ENCODE results near the gene POU2AF1. TPM values are rescaled to one million over a fixed set of nuclear protein-coding genes. Genes with fewer than 3 reads are reported as not detected.
"Not testable (repeated sequence)": the region's sequence is repeated elsewhere in the genome, so short reads cannot be mapped to it uniquely, and the experiment has no call there.

Gene POU2AF1
- polyA plus RNA-seq, 3 donors = 0.61 to 1.4 (median 1.1) TPM

DNA sequence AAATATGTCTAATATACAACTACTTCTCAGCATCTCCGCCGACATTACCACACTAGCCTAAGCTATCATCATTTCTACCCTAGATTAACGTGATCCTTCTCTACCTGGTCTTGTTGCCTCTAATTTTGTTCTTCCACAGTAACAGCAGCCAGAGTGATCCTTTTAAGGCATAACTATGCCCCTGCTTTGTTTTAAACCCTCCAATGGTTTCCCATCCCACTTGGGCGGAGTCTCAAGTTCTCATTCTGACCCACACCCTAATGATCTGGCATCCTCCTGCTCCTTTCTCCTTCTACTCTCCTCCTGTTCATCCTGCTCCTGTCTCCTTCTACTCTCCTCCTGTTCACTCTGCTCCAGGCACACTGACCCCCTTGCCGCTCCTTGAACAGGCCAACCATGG is 31.9 kb upstream of the POU2AF1 start:
- DNase-seq (ENCODE audit: low read depth in 3 of 3, low spot score in 2 of 3) = no peak

DNA sequence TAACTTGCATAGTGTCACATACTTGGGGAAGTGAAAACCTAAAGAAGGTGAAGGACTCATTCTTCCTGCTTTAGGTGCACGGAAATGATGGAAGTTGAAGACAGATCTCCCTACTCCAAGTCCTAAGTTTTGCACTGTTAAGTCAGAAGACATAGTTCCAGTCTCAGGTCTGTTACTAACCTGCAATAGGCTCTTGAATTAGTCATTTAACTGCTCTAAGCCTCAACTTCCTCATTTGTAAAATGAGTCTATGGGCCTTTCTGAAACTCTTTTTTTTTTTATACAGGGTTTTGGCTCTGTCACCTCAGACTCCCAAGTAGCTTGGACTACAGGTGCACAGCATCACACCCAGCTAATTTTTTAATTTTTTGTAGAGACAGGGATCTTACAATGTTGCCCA is 30.8 kb upstream of the POU2AF1 start:
- DNase-seq (ENCODE audit: low read depth in 3 of 3, low spot score in 2 of 3) = no peak

- no peak for DNase-seq (ENCODE audit: low read depth in 3 of 3, low spot score in 2 of 3)
Measured at GRCh38 chr11:111408789-111409727, 30.0 kb upstream of the POU2AF1 start.

- DNase-seq (ENCODE audit: low read depth in 3 of 3, low spot score in 2 of 3) = no peak
Measured at GRCh38 chr11:111407652-111408051, 28.6 kb upstream of the POU2AF1 start.

GRCh38 chr11:111406589-111406988 is 27.5 kb upstream of the POU2AF1 start:
- DNase-seq (ENCODE audit: low read depth in 3 of 3, low spot score in 2 of 3) = no peak

DNA sequence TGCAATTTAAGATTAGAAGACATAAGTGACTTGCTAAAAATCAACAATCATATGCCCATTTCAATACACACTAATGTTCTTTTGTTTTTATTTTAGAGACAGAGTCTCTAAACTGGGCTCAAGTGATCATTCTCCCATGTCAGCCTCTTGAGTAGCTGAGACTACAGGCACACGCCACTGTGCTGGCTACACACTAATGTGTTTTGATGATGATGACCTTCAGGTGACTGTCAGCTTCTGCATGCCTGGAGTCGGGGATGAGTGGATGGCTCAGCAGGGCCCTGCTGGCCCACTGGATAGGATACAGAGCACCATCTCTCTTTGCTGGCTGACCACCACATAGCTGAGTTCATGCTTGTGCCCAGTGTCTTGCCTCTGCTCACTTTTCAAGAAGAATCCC is 27.0 kb upstream of the POU2AF1 start:
- DNase-seq (ENCODE audit: low read depth in 3 of 3, low spot score in 2 of 3) = no peak

GRCh38 chr11:111405551-111405950 is 26.5 kb upstream of the POU2AF1 start:
- no peak for DNase-seq (ENCODE audit: low read depth in 3 of 3, low spot score in 2 of 3)

GRCh38 chr11:111403051-111403726 is 24.1 kb upstream of the POU2AF1 start:
- no peak for DNase-seq (ENCODE audit: low read depth in 3 of 3, low spot score in 2 of 3)

GRCh38 chr11:111402411-111402810 is 23.3 kb upstream of the POU2AF1 start:
- DNase-seq (ENCODE audit: low read depth in 3 of 3, low spot score in 2 of 3) = no peak

GRCh38 chr11:111401957-111402356 is 22.9 kb upstream of the POU2AF1 start:
- not testable (repeated sequence) for DNase-seq (ENCODE audit: low read depth in 3 of 3, low spot score in 2 of 3)

GRCh38 chr11:111400595-111400994 is 21.5 kb upstream of the POU2AF1 start:
- DNase-seq (ENCODE audit: low read depth in 3 of 3, low spot score in 2 of 3) = no peak

DNA sequence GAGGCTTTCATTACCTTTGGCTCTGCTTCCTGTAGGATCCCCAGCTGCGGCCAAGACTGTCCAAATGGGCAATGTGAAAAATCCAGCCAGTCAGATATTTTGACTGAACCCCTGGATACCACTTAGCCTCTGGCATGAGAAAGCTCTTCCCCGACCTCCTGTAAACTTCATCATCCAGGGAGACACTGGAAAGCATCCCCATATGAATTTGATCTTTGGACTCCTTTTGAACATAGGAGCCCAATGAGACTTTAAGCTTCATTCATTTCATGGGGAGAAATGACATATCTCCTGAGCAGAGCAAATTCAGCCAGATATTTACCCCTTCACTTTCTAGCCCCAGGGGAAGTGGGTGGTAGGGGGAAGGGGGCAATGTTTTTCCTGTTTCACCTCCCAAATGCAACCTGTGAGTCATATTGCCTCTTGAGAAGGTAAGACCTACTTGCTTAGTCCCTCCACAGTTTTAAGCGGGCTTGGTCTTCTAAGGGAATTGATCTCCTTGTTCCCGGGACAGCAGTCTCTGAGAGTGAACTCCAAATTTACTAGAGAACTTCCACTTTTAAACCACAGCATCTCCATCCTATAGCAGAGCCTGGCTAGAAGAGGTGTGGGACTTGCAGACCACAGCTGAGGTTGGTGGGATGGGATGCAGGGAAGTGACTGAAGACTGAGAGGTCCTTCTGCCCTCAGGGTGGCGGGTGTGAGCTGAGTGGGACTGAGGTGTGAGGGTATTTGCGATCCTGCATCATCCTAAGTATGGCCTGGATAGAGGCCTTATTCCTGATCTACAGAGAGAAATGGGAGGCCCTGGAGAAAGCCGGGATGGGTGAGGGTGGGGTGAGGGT is 20.3 kb upstream of the POU2AF1 start:
- DNase-seq (ENCODE audit: low read depth in 3 of 3, low spot score in 2 of 3) = no peak

GRCh38 chr11:111397034-111397433 is 18.0 kb upstream of the POU2AF1 start:
- no peak for DNase-seq (ENCODE audit: low read depth in 3 of 3, low spot score in 2 of 3)

- DNase-seq (ENCODE audit: low read depth in 3 of 3, low spot score in 2 of 3) = no peak
Measured at GRCh38 chr11:111395749-111396148, 16.7 kb upstream of the POU2AF1 start.

- no peak for DNase-seq (ENCODE audit: low read depth in 3 of 3, low spot score in 2 of 3)
Measured at GRCh38 chr11:111395081-111395480, 16.0 kb upstream of the POU2AF1 start.

DNA sequence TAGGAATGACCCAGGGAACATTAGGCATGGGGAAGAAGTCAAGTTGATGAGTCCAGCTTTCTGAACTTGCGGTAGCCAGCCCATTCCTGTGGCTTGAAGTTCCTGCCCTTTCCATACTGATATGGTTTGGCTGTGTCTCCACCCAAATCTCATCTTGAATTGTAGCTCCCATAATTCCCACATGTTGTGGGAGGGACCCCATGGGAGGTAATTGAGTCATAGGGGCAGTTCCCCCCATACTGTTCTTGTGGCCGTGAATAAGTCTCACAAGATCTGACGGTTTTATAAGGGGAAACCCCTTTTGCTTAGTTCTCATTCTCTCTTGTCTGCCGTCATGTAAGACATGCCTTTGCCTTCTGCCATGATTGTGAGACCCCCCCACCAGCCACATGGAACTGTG is 15.1 kb upstream of the POU2AF1 start:
- DNase-seq (ENCODE audit: low read depth in 3 of 3, low spot score in 2 of 3) = not testable (repeated sequence)

DNA sequence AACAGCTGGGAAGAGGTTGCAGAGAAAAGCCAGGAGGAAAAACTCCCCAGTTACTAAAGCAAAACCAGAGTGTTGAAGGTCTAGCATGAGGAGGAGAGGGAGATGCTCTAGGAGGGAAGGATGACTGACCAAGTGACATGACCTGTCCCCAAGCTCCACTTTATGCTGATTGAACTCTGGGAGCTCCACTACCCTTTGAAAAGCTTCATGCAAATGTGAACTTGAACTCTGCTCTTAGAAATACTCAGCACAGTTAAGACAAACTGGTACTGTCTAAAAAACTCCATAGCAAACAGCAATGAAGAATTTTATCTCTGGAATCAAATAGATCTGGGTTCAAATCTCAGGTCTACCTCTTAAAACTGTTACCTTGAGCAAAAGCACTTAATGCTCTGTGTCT is 14.5 kb upstream of the POU2AF1 start:
- DNase-seq (ENCODE audit: low read depth in 3 of 3, low spot score in 2 of 3) = no peak

DNA sequence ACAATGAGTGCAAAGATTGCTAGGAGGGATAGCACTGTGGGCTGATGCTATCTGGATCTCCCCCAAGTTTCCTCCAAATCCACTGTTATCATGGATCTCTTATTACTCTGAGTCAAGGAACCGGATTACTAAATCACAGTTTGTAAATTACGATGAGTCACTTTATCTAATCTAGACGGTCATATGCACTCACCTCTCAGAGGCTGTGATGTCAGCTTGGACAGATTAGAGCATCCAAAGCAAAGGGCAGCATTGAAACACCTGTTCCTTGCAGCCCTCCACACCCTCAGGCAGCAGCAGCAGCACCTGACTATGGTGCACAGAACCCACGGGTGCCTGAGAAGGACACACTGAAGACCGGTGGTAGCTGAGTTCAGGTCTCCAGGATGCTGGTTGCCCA is 14.0 kb upstream of the POU2AF1 start:
- no peak for DNase-seq (ENCODE audit: low read depth in 3 of 3, low spot score in 2 of 3)

- DNase-seq (ENCODE audit: low read depth in 3 of 3, low spot score in 2 of 3) = no peak
Measured at GRCh38 chr11:111392552-111392951, 13.5 kb upstream of the POU2AF1 start.

- DNase-seq (ENCODE audit: low read depth in 3 of 3, low spot score in 2 of 3) = no peak
Measured at GRCh38 chr11:111391328-111392124, 12.5 kb upstream of the POU2AF1 start.
